Liver (tissue), 3 donors: Measurements from ENCODE around the gene MRPS23.

Source experiments
- ATF3 ChIP-seq: IDR thresholded peaks from 2 replicates; pipeline ENCODE4 v1.6.1; 2016; ENCODE audit warnings: antibody characterized with exemption
- CTCF ChIP-seq: fragments of 150-350 bp; IDR thresholded peaks from 2 replicates; pipeline ENCODE4 v1.5.1; 2017; ENCODE audit warnings: improper control_type of control experiment, low read depth, low read length; ENCODE audit not compliant: missing input control
- EGR1 ChIP-seq, 2 donors: IDR thresholded peaks; 2 replicates each; pipeline ENCODE4 v1.6.1; 2016 to 2018; ENCODE audit warnings: antibody characterized with exemption in 2 of 2, low read depth in 2 of 2
- GABPA ChIP-seq, 2 donors: IDR thresholded peaks in 1 of 2; conservative IDR thresholded peaks in 1 of 2; 2 replicates each; pipeline ENCODE4 v1.6.1; 2016; ENCODE audit warnings: antibody characterized with exemption in 2 of 2, mild to moderate bottlenecking in 1 of 2, moderate library complexity in 1 of 2
- JUND ChIP-seq, 2 donors: IDR thresholded peaks; 2 replicates each; pipeline ENCODE4 v1.6.1; 2016; ENCODE audit warnings: antibody characterized with exemption in 2 of 2
- MAX ChIP-seq: IDR thresholded peaks from 2 replicates; pipeline ENCODE4 v1.6.1; 2016; ENCODE audit warnings: antibody characterized with exemption
- RAD21 ChIP-seq, 2 donors: IDR thresholded peaks; 2 replicates each; pipeline ENCODE4 v1.6.1; 2016; ENCODE audit warnings: antibody characterized with exemption in 2 of 2, mild to moderate bottlenecking in 2 of 2
- REST ChIP-seq: IDR thresholded peaks from 2 replicates; pipeline ENCODE4 v1.6.1; 2016; ENCODE audit warnings: antibody characterized with exemption, mild to moderate bottlenecking
- SP1 ChIP-seq: IDR thresholded peaks from 2 replicates; pipeline ENCODE4 v1.6.1; 2018; ENCODE audit warnings: antibody characterized with exemption, mild to moderate bottlenecking
- TAF1 ChIP-seq: conservative IDR thresholded peaks from 2 replicates; pipeline ENCODE4 v1.6.1; 2016; ENCODE audit warnings: antibody characterized with exemption, mild to moderate bottlenecking
- YY1 ChIP-seq: IDR thresholded peaks from 2 replicates; pipeline ENCODE4 v1.6.1; 2016; ENCODE audit warnings: antibody characterized with exemption, mild to moderate bottlenecking
- ZBTB33 ChIP-seq: IDR thresholded peaks from 2 replicates; pipeline ENCODE4 v1.6.1; 2016; ENCODE audit warnings: antibody characterized with exemption
- donor health status: healthy.
- donor health status: healthy.

- TF ChIP-seq CTCF, result no peak
- no peak for TF ChIP-seq REST
- no peak for TF ChIP-seq MAX
- no peak for TF ChIP-seq RAD21 (IDR thresholded peaks at IDR 0.05)
- no peak for TF ChIP-seq TAF1
- no peak for TF ChIP-seq ATF3
- no peak for TF ChIP-seq JUND (IDR thresholded peaks at IDR 0.05)
- TF ChIP-seq GABPA (IDR thresholded peaks at IDR 0.05 in 1 of 2, conservative IDR thresholded peaks at IDR 0.05 in 1 of 2), result no peak
- no peak for TF ChIP-seq ZBTB33
- no peak for TF ChIP-seq SP1
- no peak for TF ChIP-seq YY1
- TF ChIP-seq EGR1 (IDR thresholded peaks at IDR 0.05; ENCODE audit: low read depth in 2 of 2), result no peak
Observed at GRCh38 chr17:57861790-57862693, 12.2 kb upstream of the MRPS23 start.
